HG03025 (cell line): Measurements from ENCODE around the gene METTL8.

Experiments
- ATAC-seq: cut with Tn5 transposase; IDR thresholded peaks from one replicate; pipeline ENCODE4 v1.9.1; 2021; ENCODE audit warnings: mild to moderate bottlenecking, moderate library complexity; ENCODE audit not compliant: unreplicated experiment, low FRiP score

Gene METTL8, protein sequence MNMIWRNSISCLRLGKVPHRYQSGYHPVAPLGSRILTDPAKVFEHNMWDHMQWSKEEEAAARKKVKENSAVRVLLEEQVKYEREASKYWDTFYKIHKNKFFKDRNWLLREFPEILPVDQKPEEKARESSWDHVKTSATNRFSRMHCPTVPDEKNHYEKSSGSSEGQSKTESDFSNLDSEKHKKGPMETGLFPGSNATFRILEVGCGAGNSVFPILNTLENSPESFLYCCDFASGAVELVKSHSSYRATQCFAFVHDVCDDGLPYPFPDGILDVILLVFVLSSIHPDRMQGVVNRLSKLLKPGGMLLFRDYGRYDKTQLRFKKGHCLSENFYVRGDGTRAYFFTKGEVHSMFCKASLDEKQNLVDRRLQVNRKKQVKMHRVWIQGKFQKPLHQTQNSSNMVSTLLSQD

GRCh38 chr2:171433763-171434012 is at the start of gene METTL8:
Gene METTL8 (minus strand): TSS chr2:171433990. CDS start chr2:171392185, 41,805 bp downstream.
- no peak for ATAC-seq

DNA sequence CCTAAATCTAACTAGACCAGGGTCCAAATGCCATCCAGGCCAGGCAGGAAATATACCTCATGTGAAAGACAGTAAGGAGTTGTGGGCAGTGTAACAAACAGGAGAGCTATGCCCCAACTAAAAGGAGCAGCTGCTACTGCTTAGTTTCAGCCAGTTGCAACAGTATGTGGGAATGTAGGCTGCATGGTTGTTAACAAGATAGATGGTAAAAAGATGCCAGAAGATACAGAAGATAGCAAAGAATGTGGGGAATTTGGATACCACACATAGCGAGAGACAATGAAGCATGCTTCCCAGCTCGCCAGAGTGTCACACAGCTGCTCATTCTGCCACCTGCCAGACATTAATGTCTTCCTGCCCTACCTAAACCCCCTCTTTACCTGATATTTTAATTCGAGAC is 49.1 kb upstream of the METTL8 start:
- no peak for ATAC-seq

DNA sequence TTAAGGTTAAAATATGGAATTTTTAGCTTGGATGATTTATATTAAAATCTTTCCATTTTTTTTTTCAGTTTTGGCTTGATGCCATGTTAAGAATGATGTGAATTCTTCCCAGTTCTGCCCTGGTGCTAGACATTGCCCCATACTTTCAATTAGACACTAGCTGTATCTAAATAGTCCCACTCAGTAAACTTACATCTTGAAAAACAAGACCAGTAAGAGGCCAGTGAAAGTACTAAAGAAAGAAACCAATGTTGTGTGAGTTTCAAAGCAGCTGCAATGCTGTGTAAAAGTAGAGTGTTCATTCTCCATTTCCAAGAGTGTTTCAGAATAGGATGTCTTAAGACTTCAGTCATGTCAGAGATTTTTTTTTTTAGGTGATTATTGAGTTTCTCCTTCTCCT is 48.5 kb upstream of the METTL8 start:
- no peak for ATAC-seq

- ATAC-seq: no peak
Observed at GRCh38 chr2:171480908-171481307, 47.1 kb upstream of the METTL8 start.

DNA sequence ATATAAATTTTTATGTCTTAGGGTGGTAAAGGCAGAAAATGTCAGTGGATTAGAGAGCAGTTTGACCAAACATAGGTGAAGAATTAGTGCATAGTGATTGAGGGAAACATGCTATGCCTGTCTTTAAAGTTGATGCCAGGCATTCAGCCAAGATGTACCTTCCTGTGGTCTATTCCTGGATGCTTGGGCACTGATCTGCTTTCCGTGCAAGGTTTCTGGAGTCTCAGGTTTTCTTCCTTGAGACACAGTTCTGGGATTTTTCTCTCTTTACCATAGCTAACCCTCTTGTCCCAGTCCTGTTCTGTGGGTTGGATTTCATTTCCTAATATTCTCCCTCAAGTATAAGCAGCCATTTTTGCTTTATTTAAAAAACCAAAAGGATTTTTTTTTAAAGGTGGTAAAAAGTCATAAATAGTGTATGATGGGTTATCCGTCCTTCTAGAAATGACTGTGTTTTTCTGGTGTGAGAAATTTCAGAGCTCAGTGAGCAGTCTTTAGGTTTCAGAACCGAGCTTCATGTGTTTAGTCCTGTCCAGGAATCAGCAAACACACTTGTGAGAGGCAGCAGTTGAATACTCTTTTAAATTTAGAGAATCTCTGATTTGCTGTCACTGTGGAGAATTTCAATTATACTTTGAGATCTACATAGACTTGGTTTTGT is 45.5 kb upstream of the METTL8 start:
- ATAC-seq: no peak

- no peak for ATAC-seq
Observed at GRCh38 chr2:171478345-171478744, 44.6 kb upstream of the METTL8 start.

- no peak for ATAC-seq
Observed at GRCh38 chr2:171475979-171476378, 42.2 kb upstream of the METTL8 start.

GRCh38 chr2:171470129-171470528 is 36.3 kb upstream of the METTL8 start:
- no peak for ATAC-seq

DNA sequence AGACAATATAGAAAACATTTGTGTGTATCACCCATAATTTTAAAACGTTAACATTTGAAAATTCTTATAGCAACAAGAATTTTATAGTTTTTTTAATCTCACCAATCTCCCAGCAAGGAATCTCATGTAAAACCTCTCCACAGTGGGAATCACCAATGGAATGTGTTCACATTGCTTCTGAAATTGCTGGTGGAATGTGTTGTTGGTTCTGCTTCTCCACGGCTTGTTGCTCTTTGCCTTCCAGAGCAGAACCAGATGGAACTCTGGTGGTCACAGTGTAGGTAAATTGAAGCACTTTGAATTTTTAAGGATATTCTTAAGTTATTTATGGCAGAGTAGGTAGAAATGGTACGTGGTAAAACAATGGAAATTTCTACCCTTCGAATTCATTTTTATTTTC is 35.4 kb upstream of the METTL8 start:
- ATAC-seq: no peak

GRCh38 chr2:171460537-171460936 is 26.7 kb upstream of the METTL8 start:
- no peak for ATAC-seq

- no peak for ATAC-seq
Observed at GRCh38 chr2:171459498-171459897, 25.7 kb upstream of the METTL8 start.

- no peak for ATAC-seq
Observed at GRCh38 chr2:171452773-171453172, 19.0 kb upstream of the METTL8 start.

DNA sequence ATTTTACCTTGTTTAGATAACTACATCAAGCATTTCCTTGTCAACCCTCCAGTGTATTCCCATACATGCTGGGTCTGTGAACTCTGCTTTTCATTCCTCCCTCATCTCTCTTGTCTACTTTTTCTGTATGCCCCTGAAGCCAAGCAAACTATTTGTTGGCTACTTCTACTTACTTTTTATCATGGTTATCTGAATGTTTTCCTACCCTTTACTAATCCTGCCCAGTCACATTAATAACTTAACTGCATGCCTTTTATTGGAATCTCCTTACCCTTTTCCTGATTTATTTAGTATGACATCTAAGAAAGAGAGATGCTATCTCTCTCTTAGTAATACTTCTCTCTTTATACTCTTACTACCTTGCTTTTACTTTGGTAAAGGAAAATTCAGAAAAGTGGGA is 17.3 kb upstream of the METTL8 start:
- ATAC-seq: no peak

- ATAC-seq: no peak
Observed at GRCh38 chr2:171447675-171448074, 13.9 kb upstream of the METTL8 start.

- ATAC-seq: no peak
Observed at GRCh38 chr2:171441470-171441869, 7.7 kb upstream of the METTL8 start.

- no peak for ATAC-seq
Observed at GRCh38 chr2:171436307-171436706, 2.5 kb upstream of the METTL8 start.

DNA sequence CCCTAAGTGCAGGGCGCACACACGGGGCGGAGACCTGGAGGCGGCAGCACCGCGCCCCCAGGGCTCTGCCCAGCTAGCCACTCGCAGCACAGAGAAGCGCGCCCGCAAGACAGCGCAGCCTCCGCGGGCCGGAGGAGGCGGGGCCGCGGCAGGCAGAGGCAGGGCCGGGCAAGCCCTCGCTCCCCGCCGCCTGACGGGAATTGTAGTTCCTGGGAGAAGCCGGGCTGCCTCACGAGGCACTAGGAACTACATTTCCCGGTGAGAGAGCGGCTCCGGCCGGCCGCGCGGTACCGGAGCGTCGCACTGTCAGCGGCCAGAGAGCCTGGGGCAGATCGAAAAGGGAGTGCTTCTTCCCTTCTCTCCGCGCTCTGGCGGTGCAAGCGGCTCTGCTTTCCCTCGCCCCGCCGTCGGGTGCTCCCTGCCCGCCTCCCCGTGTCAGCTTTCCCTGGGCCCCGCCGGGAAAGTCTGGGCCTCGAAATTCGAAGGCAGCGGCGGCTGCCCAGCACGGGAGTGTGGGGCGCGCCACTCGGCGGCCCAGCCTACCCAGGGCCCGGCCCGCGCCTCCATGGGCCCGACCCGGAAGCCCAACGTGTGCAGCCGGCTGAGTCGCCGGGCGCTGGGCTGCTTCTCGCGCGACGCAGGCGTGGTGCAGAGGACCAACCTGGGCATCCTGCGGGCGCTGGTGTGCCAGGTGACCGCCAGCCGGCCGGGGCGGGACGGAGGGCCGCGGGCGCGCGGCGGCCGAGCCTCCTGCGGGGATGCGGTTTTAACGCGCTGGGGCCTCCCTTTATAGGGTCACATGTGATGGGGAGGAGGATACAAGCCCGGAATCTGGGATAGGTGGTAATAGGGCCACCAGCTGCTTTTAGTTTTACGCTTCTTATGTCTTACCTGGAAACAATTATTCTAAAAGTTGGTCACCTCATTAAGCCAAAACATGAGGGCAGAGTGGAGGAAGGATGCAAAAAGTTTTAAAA is 511 bp upstream of the METTL8 start, which contains the start of gene DCAF17:
TSS of gene DCAF17 (plus strand) at position 214 of the 977 bp plus-strand sequence. CDS start at position 566, 352 bp downstream.
- peak; percentile 90 for ATAC-seq

DNA sequence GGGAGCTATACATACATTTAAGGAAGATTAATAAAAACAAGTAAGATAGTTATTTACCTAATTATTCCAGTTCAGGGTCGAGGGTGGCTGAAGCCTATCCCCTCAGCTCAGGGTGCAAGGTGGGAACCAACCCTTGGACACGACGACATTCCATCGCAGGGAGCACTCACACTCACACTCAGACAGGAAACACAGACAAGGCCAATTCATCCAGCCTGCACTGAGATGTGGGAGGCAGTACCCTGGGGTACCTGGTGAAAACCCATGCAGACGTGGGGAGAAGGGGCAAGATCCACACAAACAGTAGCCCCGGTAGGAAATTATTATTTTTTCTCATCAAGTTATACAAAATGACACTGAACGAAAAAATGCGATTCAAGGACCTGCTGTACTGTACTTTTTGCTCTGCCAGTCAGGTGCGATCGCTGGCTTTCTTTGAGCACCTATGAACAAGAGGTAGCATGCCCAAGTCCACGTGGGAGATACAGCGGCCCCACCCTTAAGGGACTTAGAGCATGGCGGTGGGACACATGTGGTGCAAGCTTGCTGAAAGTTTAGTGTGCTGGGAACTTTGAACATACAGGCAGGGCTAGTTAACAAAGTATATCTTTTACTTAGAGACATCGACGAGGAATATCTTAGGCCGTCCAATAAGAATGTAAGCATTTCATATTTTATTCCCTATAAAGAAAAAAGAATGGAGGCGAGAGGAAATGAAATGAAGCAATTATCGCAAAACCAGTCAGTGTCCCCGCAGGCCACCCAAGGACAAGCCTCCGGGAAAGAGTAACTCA is 624 bp downstream of the METTL8 start:
- no peak for ATAC-seq

DNA sequence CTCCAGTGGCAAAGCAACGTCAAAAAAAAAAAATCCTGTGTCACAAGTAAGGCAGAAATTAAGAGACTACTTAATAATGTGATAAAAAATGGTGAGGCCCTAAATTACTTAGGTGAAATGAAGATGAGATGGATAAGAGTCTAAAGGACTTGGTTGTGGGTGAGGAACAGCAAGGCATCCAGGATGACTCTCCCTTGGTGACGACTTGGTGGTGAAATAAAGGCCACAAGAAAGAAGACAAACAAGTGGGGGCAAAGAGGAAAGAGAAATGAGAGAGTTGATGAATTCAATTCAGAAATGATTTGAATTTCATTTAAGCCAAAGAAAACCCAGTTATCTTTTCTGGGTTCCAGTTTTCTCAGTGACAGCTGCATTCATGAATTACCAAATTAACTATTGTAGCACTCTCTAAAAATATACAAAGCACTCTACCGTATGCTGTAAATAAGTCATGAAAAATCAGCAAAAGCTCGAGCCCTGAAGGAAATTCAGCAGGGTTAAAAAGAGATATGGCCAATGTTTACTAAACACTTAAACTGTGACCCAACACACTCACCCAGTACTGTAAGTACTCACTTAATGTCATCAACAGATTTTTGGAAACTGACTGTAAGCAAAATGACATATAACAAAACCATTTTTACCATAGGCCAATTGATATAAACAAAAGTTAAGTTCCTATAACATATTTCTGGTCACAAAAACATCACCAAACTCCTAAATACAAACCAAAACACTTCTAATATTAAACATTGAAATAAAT is 1.4 kb downstream of the METTL8 start:
- no peak for ATAC-seq
